Cardiac fibroblast (primary cell): ENCODE data around the gene SH3RF1.

Experiments
- DNase-seq, 2 donors: peaks; one replicate each; pipeline versions ENCODE4 v3.0.0 to v3.0.0-alpha.2; 2010; ENCODE audit warnings: low read depth in 2 of 2
- H3K4me3 ChIP-seq, 2 donors: replicated peaks in 1 of 2; 1 replicate in 1 of 2; 2 replicates in 1 of 2; pipeline ENCODE4 v1.5.1; 2011; ENCODE audit warnings: low read depth in 2 of 2, low read length in 2 of 2, mild to moderate bottlenecking in 2 of 2, moderate library complexity in 1 of 2
- CTCF ChIP-seq: IDR thresholded peaks from one replicate; pipeline ENCODE4 v1.5.1; 2011; ENCODE audit warnings: low read depth, mild to moderate bottlenecking, low read length, inconsistent platforms

Gene SH3RF1

GRCh38 chr4:169142391-169142790 lies 128.4 kb downstream of the SH3RF1 start:
- no peak overlapping the region for H3K4me3 ChIP-seq
- TF ChIP-seq CTCF: no peak
- peak in 1 of 2 donors; percentile 34 for DNase-seq

GRCh38 chr4:169139021-169139420 lies 131.7 kb downstream of the SH3RF1 start:
- H3K4me3 ChIP-seq: no peak overlapping the region
- no peak for DNase-seq
- no peak for TF ChIP-seq CTCF

GRCh38 chr4:169137558-169137920 lies 133.2 kb downstream of the SH3RF1 start:
- H3K4me3 ChIP-seq: no peak overlapping the region
- no peak for TF ChIP-seq CTCF
- no peak for DNase-seq

- DNase-seq: no peak
- no peak for TF ChIP-seq CTCF
- H3K4me3 ChIP-seq: no peak overlapping the region
Observed at GRCh38 chr4:169136796-169137557, 133.8 kb downstream of the SH3RF1 start.

GRCh38 chr4:169136330-169136729 lies 134.4 kb downstream of the SH3RF1 start:
- no peak for TF ChIP-seq CTCF
- H3K4me3 ChIP-seq: no peak overlapping the region

GRCh38 chr4:169135776-169136175 lies 135.0 kb downstream of the SH3RF1 start:
- H3K4me3 ChIP-seq: no peak overlapping the region
- TF ChIP-seq CTCF: no peak
- no peak for DNase-seq

More at GRCh38 chr4:169136330-169136729, 134.4 kb downstream of the SH3RF1 start:
- DNase-seq: no peak

- no peak for DNase-seq
- no peak overlapping the region for H3K4me3 ChIP-seq
- no peak for TF ChIP-seq CTCF
Observed at GRCh38 chr4:169133932-169134331, 136.8 kb downstream of the SH3RF1 start.
